ENCODE results near the gene CDKN1A. TPM values are rescaled to one million over a fixed set of nuclear protein-coding genes. Genes with fewer than 3 reads are reported as not detected.

The CDKN1A gene
- polyA plus RNA-seq, 1 donor from 2014 or later, result 23.0 TPM

DNA sequence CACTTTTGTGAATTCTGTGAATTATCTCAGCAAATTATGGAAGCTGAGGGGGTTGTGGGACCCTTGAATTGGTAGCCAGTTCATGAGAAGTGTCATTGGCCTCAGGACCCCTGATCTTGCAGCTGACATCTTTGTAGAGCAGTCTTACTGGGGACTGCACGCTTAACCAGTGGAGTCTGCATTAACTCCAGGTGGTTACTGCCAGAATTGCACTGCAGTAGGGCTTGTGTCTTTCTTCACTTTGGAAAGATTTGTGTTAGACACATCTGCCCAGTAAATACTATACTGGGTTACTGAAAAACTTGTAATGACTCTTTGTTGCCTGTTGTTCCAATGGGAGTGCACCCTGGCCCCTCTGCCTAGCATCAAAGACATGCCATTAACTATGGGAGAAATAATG is 21.2 kb upstream of the CDKN1A start:
- H3K27ac ChIP-seq (ENCODE audit: low read length), result no peak overlapping the region
- no peak overlapping the region for H3K9ac ChIP-seq (ENCODE audit: low read length)
- no peak overlapping the region for H3K4me2 ChIP-seq (ENCODE audit: low read length)
- no peak overlapping the region for H2AFZ ChIP-seq (ENCODE audit: low read depth, low read length)
- no peaks in the 10 kb centered on the region for H3K79me2 ChIP-seq (replicated peaks; ENCODE audit: insufficient read depth, low read length)
- H4K20me1 ChIP-seq (ENCODE audit: insufficient read depth), result no peaks in the 10 kb centered on the region
- no peaks in the 10 kb centered on the region for H3K27me3 ChIP-seq (ENCODE audit: insufficient read depth, low read depth, low read length)
- H3K36me3 ChIP-seq (ENCODE audit: insufficient read depth, low read length), result no peaks in the 10 kb centered on the region
- H3F3A ChIP-seq (ENCODE audit: insufficient read depth, low read length, poor library complexity, severe bottlenecking), result no peaks in the 10 kb centered on the region
- TF ChIP-seq CTCF (IDR thresholded peaks at IDR 0.05; ENCODE audit: poor library complexity, severe bottlenecking) (no peak), REST (IDR thresholded peaks at IDR 0.05; ENCODE audit: borderline replicate concordance) (no peak), POLR2AphosphoS5 (IDR thresholded peaks at IDR 0.05) (no peak), EZH2 (IDR thresholded peaks at IDR 0.05; ENCODE audit: borderline replicate concordance, insufficient read depth, low read length, poor library complexity, severe bottlenecking) (no peak), RAD21 (conservative IDR thresholded peaks at IDR 0.05) (no peak), SMC3 (conservative IDR thresholded peaks at IDR 0.05; ENCODE audit: poor library complexity) (no peak), TAF1 (IDR thresholded peaks at IDR 0.05; ENCODE audit: low read depth) (no peak), MXI1 (conservative IDR thresholded peaks at IDR 0.05; ENCODE audit: poor library complexity, severe bottlenecking) (no peak)
- H3K9me2 ChIP-seq (ENCODE audit: insufficient read depth, low read length), result no peaks in the 10 kb centered on the region
- no peaks in the 10 kb centered on the region for H3K9me3 ChIP-seq (ENCODE audit: low read length)
- H3K4me3 ChIP-seq (ENCODE audit: low read length), result no peak overlapping the region

DNA sequence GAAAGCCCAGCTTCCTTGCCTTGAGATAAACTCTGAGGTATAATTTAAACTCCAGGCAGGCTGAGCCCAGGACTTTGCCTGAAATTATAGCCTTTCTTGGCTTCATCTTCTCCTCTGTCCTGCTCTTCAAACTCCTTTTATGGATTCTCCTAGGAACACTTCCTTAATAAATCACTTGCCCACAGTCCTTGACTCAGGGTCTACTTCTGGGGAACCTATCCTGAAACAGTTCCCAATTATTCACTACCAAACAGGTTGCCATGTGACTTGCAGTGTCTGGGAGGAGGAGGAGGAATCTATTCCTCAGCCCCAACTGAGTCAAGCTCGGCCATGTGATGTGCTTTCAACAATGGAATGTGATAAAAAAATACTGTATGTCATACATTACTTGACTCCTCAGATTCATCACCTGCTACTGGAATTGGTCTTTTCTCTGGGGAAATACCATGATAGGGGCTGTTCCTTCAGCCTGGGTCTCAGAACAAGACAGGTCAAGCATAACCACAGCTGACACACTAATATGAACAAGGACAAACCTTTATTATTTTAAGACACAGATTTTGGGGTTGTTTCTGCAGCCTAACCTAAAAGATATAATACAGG is 20.5 kb upstream of the CDKN1A start:
- Histone ChIP-seq H3K27me3 (ENCODE audit: insufficient read depth, low read depth, low read length) (no peaks in the 10 kb centered on the region), H2AFZ (ENCODE audit: low read depth, low read length) (no peak overlapping the region), H3K9me2 (ENCODE audit: insufficient read depth, low read length) (no peaks in the 10 kb centered on the region), H3K4me3 (ENCODE audit: low read length) (no peak overlapping the region), H4K20me1 (ENCODE audit: insufficient read depth) (no peaks in the 10 kb centered on the region), H3K9ac (ENCODE audit: low read length) (no peak overlapping the region), H3K36me3 (ENCODE audit: insufficient read depth, low read length) (no peaks in the 10 kb centered on the region), H3K27ac (ENCODE audit: low read length) (no peak overlapping the region), H3K9me3 (ENCODE audit: low read length) (no peaks in the 10 kb centered on the region), H3F3A (ENCODE audit: insufficient read depth, low read length, poor library complexity, severe bottlenecking) (no peaks in the 10 kb centered on the region), H3K79me2 (replicated peaks; ENCODE audit: insufficient read depth, low read length) (no peaks in the 10 kb centered on the region), H3K4me2 (ENCODE audit: low read length) (no peak overlapping the region)
- TF ChIP-seq SMC3 (conservative IDR thresholded peaks at IDR 0.05; ENCODE audit: poor library complexity), result no peak
- no peak for TF ChIP-seq REST (IDR thresholded peaks at IDR 0.05; ENCODE audit: borderline replicate concordance)
- no peak for TF ChIP-seq RAD21 (conservative IDR thresholded peaks at IDR 0.05)
- no peak for TF ChIP-seq POLR2AphosphoS5 (IDR thresholded peaks at IDR 0.05)
- TF ChIP-seq EP300 (conservative IDR thresholded peaks at IDR 0.05; ENCODE audit: poor library complexity, severe bottlenecking), result no peak
- no peak for TF ChIP-seq TAF1 (IDR thresholded peaks at IDR 0.05; ENCODE audit: low read depth)
- no peak for TF ChIP-seq EZH2 (IDR thresholded peaks at IDR 0.05; ENCODE audit: borderline replicate concordance, insufficient read depth, low read length, poor library complexity, severe bottlenecking)
- TF ChIP-seq MXI1 (conservative IDR thresholded peaks at IDR 0.05; ENCODE audit: poor library complexity, severe bottlenecking), result no peak
- no peak for TF ChIP-seq CTCF (IDR thresholded peaks at IDR 0.05; ENCODE audit: poor library complexity, severe bottlenecking)

Measured in neural cell (in vitro differentiated cells).